HCT116 (cell line): ENCODE measurements around the gene GRIA4. TPM values are rescaled to one million over a fixed set of nuclear protein-coding genes. Genes with fewer than 3 reads are reported as not detected.
A peak's percentile ranks its signal among the peaks of the same experiment; 100 is the strongest.

Source experiments
- ATAC-seq: fragments of 200-7000 bp; cut with Tn5 transposase; 2 replicates; pipeline ENCODE4 v1.9.1; 2020; ENCODE audit warnings: mild to moderate bottlenecking, moderate library complexity
- BruUV-seq: library from RNA; stranded (reverse); fragments of 400-500 nt; replicated peaks from 2 replicates; lab custom pipeline; 2021; lab: Mats Ljungman, UMichigan
- CTCF ChIA-PET: fragments of 300-600 bp; sonication (Branson Sonifier 250); formaldehyde crosslinking; loops from one replicate; lab custom pipeline; 2021; ENCODE audit warnings: antibody characterized with exemption; lab: Charles Lee
- POLR2A ChIA-PET: fragments of 300-600, 350-600 bp; sonication (Branson Sonifier 250); formaldehyde crosslinking; loops from one replicate; lab custom pipeline; 2021; ENCODE audit warnings: antibody characterized with exemption; lab: Charles Lee
- RAD21 ChIA-PET, 2 experiments: fragments of 300-600 bp; sonication (Branson Sonifier 250); formaldehyde crosslinking; loops; one replicate each; lab custom pipeline; 2023; ENCODE audit warnings: low total read pairs in 2 of 2; ENCODE audit not compliant: uncharacterized antibody in 2 of 2, unreplicated experiment in 2 of 2, low non-redundant PET in 1 of 2; lab: Charles Lee
- DNase-seq: peaks from one replicate; pipeline ENCODE4 v3.0.0-alpha.2; 2010; ENCODE audit warnings: low read depth, low spot score
- H2AFZ ChIP-seq: fragments of 200-600 bp; shearing (Covaris generic), sonication (generic); 2 replicates; pipeline ENCODE4 v1.6.1; 2017; ENCODE audit warnings: low read depth, mixed run types, mixed read lengths, antibody characterized with exemption, low read length; ENCODE audit not compliant: poor library complexity, severe bottlenecking
- H3K27ac ChIP-seq: 2 replicates; pipeline ENCODE4 v1.5.1; 2012; ENCODE audit warnings: low read depth, low read length
- H3K27me3 ChIP-seq: fragments of 200-600 bp; sonication (generic); 2 replicates; pipeline ENCODE4 v1.6.1; 2016; ENCODE audit warnings: mixed run types, low read length, mixed read lengths; ENCODE audit not compliant: insufficient read depth
- H3K36me3 ChIP-seq, 2 experiments: fragments of 200-500 bp in 1 of 2; fragments of 200-600 bp in 1 of 2; sonication (Bioruptor generic) in 1 of 2; sonication (generic) in 1 of 2; 2 replicates each; pipeline versions ENCODE4 v1.5.1 to v1.6.1; 2014 to 2016; ENCODE audit warnings: low read length in 2 of 2, inconsistent platforms in 1 of 2, mixed read lengths in 1 of 2, mixed run types in 1 of 2; ENCODE audit not compliant: insufficient read depth in 2 of 2, control insufficient read depth in 1 of 2
- H3K4me1 ChIP-seq, 2 experiments: fragments of 200-600 bp in 1 of 2; sonication (generic) in 1 of 2; 2 replicates each; pipeline versions ENCODE4 v1.5.1 to v1.6.1; 2012 to 2017; ENCODE audit warnings: low read length in 2 of 2, inconsistent platforms in 1 of 2, mild to moderate bottlenecking in 1 of 2, mixed read lengths in 1 of 2, mixed run types in 1 of 2, moderate library complexity in 1 of 2; ENCODE audit not compliant: insufficient read depth in 2 of 2, control insufficient read depth in 1 of 2
- H3K4me2 ChIP-seq: fragments of 200-600 bp; sonication (generic); 2 replicates; pipeline ENCODE4 v1.6.1; 2017; ENCODE audit warnings: mixed run types, low read length, mixed read lengths
- H3K4me3 ChIP-seq, 2 experiments: fragments of 200-600 bp in 1 of 2; sonication (generic) in 1 of 2; replicated peaks in 1 of 2; 2 replicates each; pipeline ENCODE4 v1.5.1; 2011 to 2016; ENCODE audit warnings: low read length in 2 of 2, control low read depth in 1 of 2, low read depth in 1 of 2, mild to moderate bottlenecking in 1 of 2, mixed read lengths in 1 of 2, mixed run types in 1 of 2
- H3K79me2 ChIP-seq: fragments of 200-600 bp; sonication (generic); 2 replicates; pipeline ENCODE4 v1.6.1; 2017; ENCODE audit warnings: mild to moderate bottlenecking, mixed run types, low read length, moderate library complexity, mixed read lengths; ENCODE audit not compliant: insufficient read depth
- H3K9ac ChIP-seq: fragments of 200-600 bp; sonication (generic); 2 replicates; pipeline ENCODE4 v1.6.1; 2016; ENCODE audit warnings: low read length, mixed read lengths
- H3K9me2 ChIP-seq: fragments of 200-600 bp; sonication (generic), shearing (Covaris generic); 2 replicates; pipeline ENCODE4 v1.6.1; 2017; ENCODE audit warnings: mixed run types, mild to moderate bottlenecking, moderate library complexity; ENCODE audit not compliant: insufficient read depth
- H3K9me3 ChIP-seq, 2 experiments: fragments of 200-500 bp in 1 of 2; fragments of 200-600 bp in 1 of 2; sonication (Bioruptor generic) in 1 of 2; sonication (generic) in 1 of 2; 2 replicates each; pipeline ENCODE4 v1.6.1; 2014 to 2017; ENCODE audit warnings: low read length in 2 of 2, mixed read lengths in 2 of 2, inconsistent platforms in 1 of 2, low read depth in 1 of 2, mild to moderate bottlenecking in 1 of 2, mixed run types in 1 of 2, moderate library complexity in 1 of 2; ENCODE audit not compliant: control insufficient read depth in 1 of 2, insufficient read depth in 1 of 2
- H4K20me1 ChIP-seq: fragments of 200-600 bp; sonication (generic), shearing (Covaris generic); 2 replicates; pipeline ENCODE4 v1.6.1; 2017; ENCODE audit warnings: mixed run types, mild to moderate bottlenecking, moderate library complexity; ENCODE audit not compliant: insufficient read depth
- CBX3 ChIP-seq: IDR thresholded peaks from 2 replicates; pipeline ENCODE4 v1.6.1; 2012; ENCODE audit warnings: low read depth
- JUND ChIP-seq: IDR thresholded peaks from 2 replicates; pipeline ENCODE4 v1.6.1; 2012
- SP1 ChIP-seq: IDR thresholded peaks from 2 replicates; pipeline ENCODE4 v1.6.1; 2012; ENCODE audit warnings: low read depth
- SRF ChIP-seq: IDR thresholded peaks from 2 replicates; pipeline ENCODE4 v1.6.1; 2012; ENCODE audit warnings: low read depth
- TCF7L2 ChIP-seq: IDR thresholded peaks from 2 replicates; pipeline ENCODE4 v1.7.0; 2011; ENCODE audit warnings: borderline replicate concordance, inconsistent platforms; ENCODE audit not compliant: insufficient read depth, insufficient read length; ENCODE audit errors: extremely low read depth
- intact Hi-C: fragments of 100-400 bp; cut with micrococcal nuclease; formaldehyde crosslinking; loops from 2 replicates; pipeline ENCODE4 v1.10.0; 2022
- total RNA-seq: library from RNA; stranded (reverse); gene quantifications from one replicate; pipeline ENCODE4 v1.2.1, GENCODE V29; 2021; ENCODE audit not compliant: unreplicated experiment
- TF ChIP-seq, protein P1 (sequence below): IDR thresholded peaks from 2 replicates; pipeline ENCODE4 v1.6.1; 2012
- TF ChIP-seq, protein P2 (sequence below): IDR thresholded peaks from 2 replicates; pipeline ENCODE4 v1.6.1; 2011; ENCODE audit warnings: mild to moderate bottlenecking, low read length, moderate library complexity; ENCODE audit not compliant: insufficient replicate concordance; ENCODE audit errors: extremely low read depth
- TF ChIP-seq, protein P3 (sequence below), 3 experiments: fragments of 200-600 bp in 1 of 3; sonication (generic) in 1 of 3; IDR thresholded peaks in 2 of 3; conservative IDR thresholded peaks in 1 of 3; 2 replicates each; pipeline ENCODE4 v1.5.1; 2012 to 2017; ENCODE audit warnings: low read depth in 2 of 3, low read length in 2 of 3, antibody characterized with exemption in 1 of 3, borderline replicate concordance in 1 of 3, control low read depth in 1 of 3, mild to moderate bottlenecking in 1 of 3, mixed read lengths in 1 of 3, mixed run types in 1 of 3, moderate library complexity in 1 of 3; ENCODE audit not compliant: insufficient read depth in 1 of 3

Gene GRIA4
- total RNA-seq, 1 experiment from 2014 or later: not detected

DNA sequence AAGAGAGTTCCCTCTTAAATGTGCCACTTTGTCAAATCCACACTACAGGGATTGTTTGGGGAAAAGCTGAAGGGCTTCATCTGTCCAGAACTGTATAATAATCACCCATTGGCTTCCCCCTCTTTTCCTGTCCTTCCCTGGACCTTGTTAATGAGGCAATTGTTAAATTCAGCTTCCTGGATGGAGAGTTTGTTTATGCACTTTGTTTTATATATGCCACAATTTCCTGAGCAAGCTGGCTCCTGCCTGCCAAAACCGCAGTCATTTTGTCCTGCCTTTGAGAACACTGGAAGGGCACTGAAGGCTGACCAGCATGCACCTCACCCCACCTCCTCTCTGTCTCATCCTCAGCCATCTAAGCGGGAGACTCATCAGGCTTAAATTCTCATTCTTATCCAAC lies 325.9 kb downstream of the GRIA4 start:
- ATAC-seq: peak; percentile 75

More for the DNA sequence above, 325.9 kb downstream of the GRIA4 start:
- Histone ChIP-seq H3K9me3 (no peaks in the 10 kb centered on the region), H3K79me2 (no peaks in the 10 kb centered on the region), H4K20me1 (no peaks in the 10 kb centered on the region), H3K4me2 (peak overlapping the region; percentile 5; the same call in 1 of the 2 replicates), H3K27me3 (no peaks in the 10 kb centered on the region), H2AFZ (peak overlapping the region; percentile 3), H3K4me3 (no peak overlapping the region), H3K36me3 (no peaks in the 10 kb centered on the region), H3K9me2 (no peaks in the 10 kb centered on the region), H3K9ac (no peak overlapping the region), H3K27ac (0 out of 2 replicates have a peak overlapping the region, but pooled peaks have one; percentile 4), H3K4me1 (peaks cover 10 to 27% of the 10 kb centered on the region in 2 experiments; a peak in 3 of 4 replicates)
- intact Hi-C loops: no loop called here
- CTCF ChIA-PET: no interaction called here
- RAD21 ChIA-PET: no interaction called here
- DNase-seq: peak; percentile 21
- TF ChIP-seq, protein P1, sequence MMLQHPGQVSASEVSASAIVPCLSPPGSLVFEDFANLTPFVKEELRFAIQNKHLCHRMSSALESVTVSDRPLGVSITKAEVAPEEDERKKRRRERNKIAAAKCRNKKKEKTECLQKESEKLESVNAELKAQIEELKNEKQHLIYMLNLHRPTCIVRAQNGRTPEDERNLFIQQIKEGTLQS: no peak
- TF ChIP-seq TCF7L2: no peak
- TF ChIP-seq, protein P2, sequence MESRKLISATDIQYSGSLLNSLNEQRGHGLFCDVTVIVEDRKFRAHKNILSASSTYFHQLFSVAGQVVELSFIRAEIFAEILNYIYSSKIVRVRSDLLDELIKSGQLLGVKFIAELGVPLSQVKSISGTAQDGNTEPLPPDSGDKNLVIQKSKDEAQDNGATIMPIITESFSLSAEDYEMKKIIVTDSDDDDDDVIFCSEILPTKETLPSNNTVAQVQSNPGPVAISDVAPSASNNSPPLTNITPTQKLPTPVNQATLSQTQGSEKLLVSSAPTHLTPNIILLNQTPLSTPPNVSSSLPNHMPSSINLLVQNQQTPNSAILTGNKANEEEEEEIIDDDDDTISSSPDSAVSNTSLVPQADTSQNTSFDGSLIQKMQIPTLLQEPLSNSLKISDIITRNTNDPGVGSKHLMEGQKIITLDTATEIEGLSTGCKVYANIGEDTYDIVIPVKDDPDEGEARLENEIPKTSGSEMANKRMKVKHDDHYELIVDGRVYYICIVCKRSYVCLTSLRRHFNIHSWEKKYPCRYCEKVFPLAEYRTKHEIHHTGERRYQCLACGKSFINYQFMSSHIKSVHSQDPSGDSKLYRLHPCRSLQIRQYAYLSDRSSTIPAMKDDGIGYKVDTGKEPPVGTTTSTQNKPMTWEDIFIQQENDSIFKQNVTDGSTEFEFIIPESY: no peak
- no peak for TF ChIP-seq CBX3
- 0 out of 2 replicates have a peak, but pooled peaks have one; percentile 29 for TF ChIP-seq SP1
- TF ChIP-seq SRF: no peak
- TF ChIP-seq, protein P3, sequence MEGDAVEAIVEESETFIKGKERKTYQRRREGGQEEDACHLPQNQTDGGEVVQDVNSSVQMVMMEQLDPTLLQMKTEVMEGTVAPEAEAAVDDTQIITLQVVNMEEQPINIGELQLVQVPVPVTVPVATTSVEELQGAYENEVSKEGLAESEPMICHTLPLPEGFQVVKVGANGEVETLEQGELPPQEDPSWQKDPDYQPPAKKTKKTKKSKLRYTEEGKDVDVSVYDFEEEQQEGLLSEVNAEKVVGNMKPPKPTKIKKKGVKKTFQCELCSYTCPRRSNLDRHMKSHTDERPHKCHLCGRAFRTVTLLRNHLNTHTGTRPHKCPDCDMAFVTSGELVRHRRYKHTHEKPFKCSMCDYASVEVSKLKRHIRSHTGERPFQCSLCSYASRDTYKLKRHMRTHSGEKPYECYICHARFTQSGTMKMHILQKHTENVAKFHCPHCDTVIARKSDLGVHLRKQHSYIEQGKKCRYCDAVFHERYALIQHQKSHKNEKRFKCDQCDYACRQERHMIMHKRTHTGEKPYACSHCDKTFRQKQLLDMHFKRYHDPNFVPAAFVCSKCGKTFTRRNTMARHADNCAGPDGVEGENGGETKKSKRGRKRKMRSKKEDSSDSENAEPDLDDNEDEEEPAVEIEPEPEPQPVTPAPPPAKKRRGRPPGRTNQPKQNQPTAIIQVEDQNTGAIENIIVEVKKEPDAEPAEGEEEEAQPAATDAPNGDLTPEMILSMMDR (IDR thresholded peaks at IDR 0.05 in 2 of 3, conservative IDR thresholded peaks at IDR 0.05 in 1 of 3; ENCODE audit: borderline replicate concordance in 1 of 3, insufficient read depth in 1 of 3, low read depth in 2 of 3, low read length in 2 of 3): no peak
- no peak for TF ChIP-seq JUND
- POLR2A ChIA-PET: no interaction called here
- BruUV-seq: no TSS peak
